Chondrocyte (in vitro differentiated cells): ENCODE data around the gene NAA10. TPM values are rescaled to one million over a fixed set of nuclear protein-coding genes. Genes with fewer than 3 reads are reported as not detected.

Experiments used
- DNase-seq: peaks from one replicate; pipeline ENCODE4 v3.0.0; 2021; ENCODE audit warnings: mixed read lengths, low spot score
- H3K27ac Mint-ChIP-seq: one replicate; pipeline ENCODE4 v1.8.0; 2021; ENCODE audit warnings: mild to moderate bottlenecking, moderate library complexity, mixed read lengths; ENCODE audit not compliant: unreplicated experiment
- H3K27me3 Mint-ChIP-seq: 2 replicates; pipeline ENCODE4 v1.8.0; 2021; ENCODE audit warnings: low read depth, mixed read lengths
- H3K36me3 Mint-ChIP-seq: 2 replicates; pipeline ENCODE4 v1.8.0; 2021; ENCODE audit warnings: low read depth, mixed read lengths
- H3K4me1 Mint-ChIP-seq: 2 replicates; pipeline ENCODE4 v1.8.0; 2021; ENCODE audit warnings: low read depth, mild to moderate bottlenecking, mixed read lengths
- H3K4me3 Mint-ChIP-seq: one replicate; pipeline ENCODE4 v1.8.0; 2021; ENCODE audit warnings: mild to moderate bottlenecking, moderate library complexity, mixed read lengths; ENCODE audit not compliant: unreplicated experiment
- H3K9me3 Mint-ChIP-seq: 2 replicates; pipeline ENCODE4 v1.8.0; 2021; ENCODE audit warnings: low read depth, mixed read lengths
- total RNA-seq: library from RNA; stranded (reverse); gene quantifications from 3 replicates; pipeline ENCODE4 v1.2.1, GENCODE V29; 2021
- TF ChIP-seq, protein P1 (sequence below): fragments of 200-600 bp; sonication (generic); IDR thresholded peaks from 2 replicates; pipeline ENCODE4 v1.5.0; 2021; ENCODE audit warnings: antibody characterized with exemption, mild to moderate bottlenecking, moderate library complexity

Gene NAA10
- total RNA-seq, 1 donor from 2014 or later = 89.5 TPM

DNA sequence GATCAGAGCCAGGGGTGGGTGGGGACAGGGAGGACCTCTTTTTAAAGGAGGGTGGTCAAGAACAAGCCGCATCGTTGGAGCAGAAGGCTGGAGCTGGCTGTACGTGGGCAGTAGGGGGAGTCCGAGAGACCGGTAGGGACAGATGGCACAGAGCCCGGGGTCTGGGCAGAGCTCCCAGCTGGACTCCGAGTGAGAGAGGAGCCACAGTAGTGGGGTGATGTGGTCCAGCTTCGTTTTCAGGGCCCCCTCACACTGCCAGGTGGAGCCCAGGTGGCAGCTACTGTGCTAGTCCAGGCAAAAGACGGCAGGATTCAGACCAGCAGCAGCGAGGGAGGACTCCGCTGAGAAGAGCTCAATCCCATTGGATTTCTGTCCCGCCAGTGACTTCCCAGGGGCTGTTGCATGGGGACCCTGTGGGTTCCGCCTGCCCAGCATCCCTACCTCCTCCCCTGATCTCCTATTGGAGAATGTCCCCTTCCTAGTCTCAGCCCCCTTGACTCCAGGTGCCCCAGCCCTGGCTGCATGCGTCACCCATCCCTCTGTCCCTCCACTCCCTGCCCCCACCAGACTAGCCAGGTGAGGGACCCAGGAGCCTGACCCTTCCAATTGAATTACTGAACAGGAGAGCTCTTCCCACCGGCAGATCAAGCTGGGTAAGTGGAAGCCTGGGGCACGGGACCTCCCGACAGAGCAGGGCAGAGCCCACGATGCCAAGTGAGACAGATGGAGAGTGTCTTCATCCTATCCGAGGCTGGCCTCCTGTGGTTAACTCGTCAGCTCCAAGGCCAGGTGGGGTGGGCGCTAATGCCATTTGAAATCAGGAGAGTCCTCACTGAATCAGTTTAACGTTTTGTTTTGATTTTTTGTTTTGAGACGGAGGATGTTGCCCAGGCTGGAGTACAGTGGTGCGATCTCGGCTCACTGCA lies 11.6 kb downstream of the NAA10 start:
- no peaks in the 10 kb centered on the region for H3K36me3 Mint-ChIP-seq
- TF ChIP-seq, protein P1, sequence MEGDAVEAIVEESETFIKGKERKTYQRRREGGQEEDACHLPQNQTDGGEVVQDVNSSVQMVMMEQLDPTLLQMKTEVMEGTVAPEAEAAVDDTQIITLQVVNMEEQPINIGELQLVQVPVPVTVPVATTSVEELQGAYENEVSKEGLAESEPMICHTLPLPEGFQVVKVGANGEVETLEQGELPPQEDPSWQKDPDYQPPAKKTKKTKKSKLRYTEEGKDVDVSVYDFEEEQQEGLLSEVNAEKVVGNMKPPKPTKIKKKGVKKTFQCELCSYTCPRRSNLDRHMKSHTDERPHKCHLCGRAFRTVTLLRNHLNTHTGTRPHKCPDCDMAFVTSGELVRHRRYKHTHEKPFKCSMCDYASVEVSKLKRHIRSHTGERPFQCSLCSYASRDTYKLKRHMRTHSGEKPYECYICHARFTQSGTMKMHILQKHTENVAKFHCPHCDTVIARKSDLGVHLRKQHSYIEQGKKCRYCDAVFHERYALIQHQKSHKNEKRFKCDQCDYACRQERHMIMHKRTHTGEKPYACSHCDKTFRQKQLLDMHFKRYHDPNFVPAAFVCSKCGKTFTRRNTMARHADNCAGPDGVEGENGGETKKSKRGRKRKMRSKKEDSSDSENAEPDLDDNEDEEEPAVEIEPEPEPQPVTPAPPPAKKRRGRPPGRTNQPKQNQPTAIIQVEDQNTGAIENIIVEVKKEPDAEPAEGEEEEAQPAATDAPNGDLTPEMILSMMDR = peak; percentile 69
- H3K4me1 Mint-ChIP-seq = peaks cover 15% of the 10 kb centered on the region
- no peak overlapping the region for H3K4me3 Mint-ChIP-seq
- H3K9me3 Mint-ChIP-seq = no peaks in the 10 kb centered on the region
- peak; percentile 88 for DNase-seq
- H3K27me3 Mint-ChIP-seq = no peaks in the 10 kb centered on the region
- no peak overlapping the region for H3K27ac Mint-ChIP-seq

DNA sequence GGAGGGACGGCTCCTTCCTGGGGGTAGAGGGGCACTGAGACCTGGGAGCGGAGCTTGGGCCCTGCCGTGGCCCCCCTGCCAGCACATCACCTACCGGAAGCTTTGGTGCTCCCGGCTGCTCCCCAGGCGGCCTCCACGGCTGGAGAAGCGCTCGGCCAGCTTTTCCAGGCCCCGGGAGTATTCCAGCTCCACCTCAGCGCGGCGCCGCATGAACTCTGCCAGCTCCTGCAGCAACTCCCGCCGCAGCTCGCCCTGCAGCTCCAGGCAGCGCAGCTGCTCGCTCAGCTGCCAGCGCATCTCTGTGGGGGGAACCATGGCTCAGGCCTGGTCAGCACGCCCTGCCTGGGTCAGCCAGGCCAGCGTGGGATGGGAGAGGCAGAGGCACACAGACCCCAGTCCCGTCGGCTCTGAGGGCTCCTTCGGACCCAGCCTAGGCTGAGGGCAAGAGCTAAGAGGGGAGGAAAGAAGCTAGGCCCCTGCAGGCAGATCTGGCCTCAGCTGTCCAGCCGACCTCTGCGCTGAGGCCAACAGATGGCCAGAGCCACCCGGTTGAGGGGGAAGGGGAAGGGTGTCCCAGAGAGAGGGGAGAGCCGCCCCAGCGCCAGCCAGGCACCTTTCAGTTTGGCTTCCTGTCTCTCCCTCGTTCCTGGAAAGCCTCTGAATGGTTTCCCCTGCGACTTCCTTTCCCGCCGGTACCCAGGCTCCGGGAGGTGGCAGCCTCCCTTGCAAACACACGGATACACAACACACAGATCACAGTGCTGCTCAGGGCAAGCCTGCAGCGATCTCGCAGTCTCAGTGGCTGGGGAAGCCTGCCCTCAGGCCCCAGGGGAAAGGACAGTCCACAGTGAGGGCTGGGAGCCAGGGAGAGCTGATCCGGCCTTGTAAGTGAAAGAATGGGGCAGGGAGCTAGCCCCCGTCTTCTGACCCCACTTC lies 13.1 kb downstream of the NAA10 start:
- TF ChIP-seq, protein P1 = no peak
- H3K36me3 Mint-ChIP-seq = no peaks in the 10 kb centered on the region
- H3K4me3 Mint-ChIP-seq = no peak overlapping the region
- H3K27ac Mint-ChIP-seq = no peak overlapping the region
- H3K4me1 Mint-ChIP-seq = peaks cover 5% of the 10 kb centered on the region
- H3K9me3 Mint-ChIP-seq = no peaks in the 10 kb centered on the region
- peak; percentile 89 for DNase-seq
- H3K27me3 Mint-ChIP-seq = no peaks in the 10 kb centered on the region

DNA sequence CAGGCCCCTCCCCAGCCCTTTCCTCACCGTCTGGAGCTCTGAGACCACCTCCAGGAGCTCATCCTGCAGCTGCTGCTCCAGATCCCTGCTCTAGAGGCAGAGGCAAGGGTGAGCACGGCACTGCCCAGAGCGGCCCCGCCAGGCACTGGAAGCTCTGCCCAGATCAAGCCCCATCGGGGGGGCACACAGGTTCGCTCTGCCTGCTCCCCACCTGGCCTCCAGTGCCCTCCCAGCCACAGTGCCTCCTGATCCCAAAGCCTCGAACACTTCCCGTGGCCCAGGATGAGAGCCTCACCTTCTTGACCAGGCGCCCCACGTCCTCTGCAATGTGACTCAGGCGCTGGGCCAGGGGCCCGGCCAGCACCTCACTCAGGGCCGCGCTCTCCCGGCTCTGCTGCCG lies 13.8 kb downstream of the NAA10 start:
- DNase-seq = no peak
- H3K27ac Mint-ChIP-seq = no peak overlapping the region
- no peaks in the 10 kb centered on the region for H3K36me3 Mint-ChIP-seq
- H3K9me3 Mint-ChIP-seq = no peaks in the 10 kb centered on the region
- TF ChIP-seq, protein P1 = no peak
- no peak overlapping the region for H3K4me3 Mint-ChIP-seq
- H3K4me1 Mint-ChIP-seq = peaks cover 5% of the 10 kb centered on the region
- no peaks in the 10 kb centered on the region for H3K27me3 Mint-ChIP-seq

DNA sequence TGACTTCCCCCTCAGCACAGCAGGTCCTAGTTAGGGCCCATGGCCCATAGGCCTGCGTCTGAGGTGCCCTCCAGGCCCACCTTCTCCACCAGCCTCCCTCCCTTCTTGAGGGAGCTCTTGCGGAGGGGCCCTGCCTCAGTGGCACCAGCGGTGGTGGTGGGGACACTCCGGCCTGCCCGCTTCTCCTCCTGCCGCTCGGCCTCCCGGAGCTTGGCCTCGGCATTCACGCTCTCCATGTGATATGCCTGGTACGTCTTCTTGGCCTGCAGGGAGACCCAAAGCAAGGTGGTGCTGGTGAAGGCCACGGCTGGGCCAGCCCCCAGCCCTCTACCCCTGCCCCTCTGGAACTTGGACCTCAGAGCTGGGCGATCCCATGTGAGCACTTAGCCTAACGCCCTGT lies 14.3 kb downstream of the NAA10 start:
- DNase-seq = no peak
- no peaks in the 10 kb centered on the region for H3K36me3 Mint-ChIP-seq
- no peak overlapping the region for H3K4me3 Mint-ChIP-seq
- H3K9me3 Mint-ChIP-seq = no peaks in the 10 kb centered on the region
- peaks cover 3% of the 10 kb centered on the region for H3K4me1 Mint-ChIP-seq
- no peaks in the 10 kb centered on the region for H3K27me3 Mint-ChIP-seq
- TF ChIP-seq, protein P1 = no peak
- no peak overlapping the region for H3K27ac Mint-ChIP-seq

DNA sequence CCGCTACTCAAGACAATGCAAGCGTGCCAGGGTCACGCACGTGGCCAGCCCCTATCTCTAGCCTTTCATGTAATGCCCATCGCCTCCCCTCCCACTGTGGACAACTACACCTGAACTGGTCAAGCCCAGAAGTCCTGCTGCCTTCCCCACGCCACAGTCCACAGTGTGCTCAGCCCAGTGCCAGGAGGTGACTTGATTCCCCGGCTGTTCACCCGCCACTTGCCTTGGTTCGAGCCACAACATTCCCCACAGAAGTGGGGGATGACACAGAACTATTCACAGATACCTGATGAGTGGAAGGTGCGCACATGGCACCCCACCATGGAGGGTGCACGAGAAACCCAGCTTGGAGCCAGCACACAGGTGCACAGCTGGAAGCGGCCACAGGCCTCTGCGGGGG lies 15.6 kb downstream of the NAA10 start:
- TF ChIP-seq, protein P1 = no peak
- no peaks in the 10 kb centered on the region for H3K27me3 Mint-ChIP-seq
- no peaks in the 10 kb centered on the region for H3K36me3 Mint-ChIP-seq
- peaks cover 2% of the 10 kb centered on the region for H3K4me1 Mint-ChIP-seq
- H3K4me3 Mint-ChIP-seq = no peak overlapping the region
- DNase-seq = no peak
- no peak overlapping the region for H3K27ac Mint-ChIP-seq
- H3K9me3 Mint-ChIP-seq = no peaks in the 10 kb centered on the region
